Adrenal gland (tissue), 12 donors: ENCODE results near the gene SCT. TPM values are rescaled to one million over a fixed set of nuclear protein-coding genes. Genes with fewer than 3 reads are reported as not detected.
A peak's percentile ranks its signal among the peaks of the same experiment; 100 is the strongest.

ENCODE experiments used
- DNase-seq, 7 donors: peaks; one replicate each; pipeline ENCODE4 v3.0.0-alpha.2; 2019 to 2020
- H3K27ac ChIP-seq, 5 donors: fragments of 200-600 bp; sonication (generic) in 4 of 5; 1 replicate in 3 of 5; 2 replicates in 2 of 5; pipeline versions ENCODE4 v1.5.1 to v1.8.0; 2016 to 2020; ENCODE audit warnings: mild to moderate bottlenecking in 1 of 5
- H3K27me3 ChIP-seq: fragments of 200-600 bp; 2 replicates; pipeline ENCODE4 v1.8.0; 2021
- H3K36me3 ChIP-seq, 2 donors: fragments of 200-600 bp; replicated peaks in 1 of 2; 1 replicate in 1 of 2; 2 replicates in 1 of 2; pipeline versions ENCODE4 v1.5.1 to v1.8.0; 2018 to 2022
- H3K4me1 ChIP-seq, 2 donors: fragments of 200-600 bp; replicated peaks in 1 of 2; 1 replicate in 1 of 2; 2 replicates in 1 of 2; pipeline versions ENCODE4 v1.5.1 to v1.8.0; 2018 to 2021
- H3K4me3 ChIP-seq, 4 donors: fragments of 200-600 bp; sonication (generic) in 3 of 4; one replicate each; pipeline ENCODE4 v1.5.1; 2016 to 2018
- H3K9me3 ChIP-seq, 3 donors: fragments of 200-600 bp; sonication (generic) in 1 of 3; replicated peaks in 1 of 3; 1 replicate in 2 of 3; 2 replicates in 1 of 3; pipeline versions ENCODE4 v1.5.1 to v1.8.0; 2016 to 2021
- POLR2A ChIP-seq, 2 donors: fragments of 450-650 bp; IDR thresholded peaks; one replicate each; pipeline ENCODE4 v1.6.1; 2017; ENCODE audit warnings: antibody characterized with exemption in 2 of 2, mild to moderate bottlenecking in 2 of 2, moderate library complexity in 1 of 2
- WGBS, 4 donors: extraction: QIAGEN DNeasy Blood & Tissue Kit in 2 of 4; methylation state at CpG; one replicate each; pipeline versions ENCODE4 v1.1.5 to v1.1.7; 2013 to 2017; 5-methylcytosine and 5-hydroxymethylcytosine counted together
- intact Hi-C, 2 donors: fragments of 100-400 bp; cut with DNase I; formaldehyde crosslinking; loops; one replicate each; pipeline versions ENCODE4 v1.14.1 to v1.15.0; 2022 to 2023
- polyA plus RNA-seq, 3 donors: library from polyadenylated mRNA; stranded (reverse); fragments of 200-250 nt in 2 of 3; fragments of 350-450 nt in 1 of 3; fragmentation: Illumina TruSeq in 1 of 3; extraction: RNeasy Lipid Tissue Mini Kit (QIAGEN cat#74804) in 1 of 3; gene quantifications; one replicate each; pipeline ENCODE4 v1.2.3, GENCODE V29; 2013 to 2014
- total RNA-seq, 9 donors: library from RNA; depleted of rRNA in 4 of 9; stranded (reverse); fragments of >200 nt in 4 of 9; fragments of 120-200 nt in 1 of 9; fragmentation: NEBNext Ultra II Directional in 1 of 9; extraction: Animal tissue kit (Norgen Biotek cat#: 25700) in 1 of 9; gene quantifications; one replicate each; pipeline versions ENCODE4 v1.1.0 to v1.2.4, GENCODE V29; 2013 to 2023
- TF ChIP-seq, protein P1 (sequence below), 6 experiments: fragments of 450-650 bp in 4 of 6; fragments of 200-600 bp in 2 of 6; sonication (generic) in 1 of 6; IDR thresholded peaks; 1 replicate in 5 of 6; 2 replicates in 1 of 6; pipeline versions ENCODE4 v1.5.1 to v1.8.0; 2016 to 2021; ENCODE audit warnings: antibody characterized with exemption in 6 of 6, mild to moderate bottlenecking in 2 of 6, moderate library complexity in 1 of 6
- donor health status: healthy with polysubstance abuse.
- donor health status: Bipolar disorder and iron deficiency.
- donor health status: DM: yes; HTN: yes; CAD: no.
- donor health status: DM: no; HTN: no; CAD: no.
- donor health status: DM: no; HTN: no; CAD: no.
- donor health status: DM: yes; HTN: yes; CAD: no.

SCT gene
- total and polyA plus RNA-seq, 12 donors, result 0.61 to 0.67 TPM; not detected in 10

DNA sequence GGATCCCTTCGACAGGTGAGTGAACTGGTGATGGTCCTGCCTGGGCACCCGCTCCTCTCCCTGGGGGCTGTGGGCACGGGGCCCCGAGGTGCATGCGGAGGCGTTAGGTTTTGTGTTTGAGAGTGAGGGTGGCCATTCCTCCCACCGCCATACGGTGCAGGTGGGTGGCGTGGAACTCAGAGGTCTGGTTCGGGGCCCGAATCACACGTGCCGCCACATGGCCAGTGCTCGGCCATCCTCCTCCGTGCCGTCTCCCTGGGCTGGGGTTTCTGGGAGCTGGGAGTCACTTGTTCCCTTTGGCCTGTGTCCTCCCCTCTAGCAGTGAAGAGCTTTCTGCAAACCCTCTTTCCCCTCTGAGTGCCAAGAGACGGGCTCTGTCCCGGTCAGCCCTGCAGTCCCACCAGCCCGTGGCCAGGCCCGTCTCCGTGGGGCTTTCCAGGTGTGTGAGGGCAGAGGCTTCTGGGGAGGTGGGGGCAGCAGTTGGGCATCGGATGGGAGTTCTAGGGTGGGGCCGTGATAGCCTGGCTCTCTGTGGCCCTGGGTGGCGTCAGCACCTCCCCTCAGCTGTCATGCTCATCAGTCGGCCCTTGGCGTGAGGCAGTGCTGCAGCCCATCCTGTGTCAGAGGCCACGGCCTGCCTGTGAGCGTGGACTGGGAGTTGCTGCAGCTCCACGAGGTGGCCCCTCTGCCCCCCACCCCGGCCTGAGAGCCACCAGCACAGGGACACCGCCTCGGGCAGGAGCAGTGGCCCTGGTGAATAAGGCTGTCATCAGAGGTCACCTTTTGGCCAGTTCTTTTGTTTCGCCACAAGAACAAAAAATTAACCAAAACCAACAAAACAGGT, 21.5 kb downstream of the SCT start:
- no peaks in the 10 kb centered on the region for H3K9me3 ChIP-seq
- no peak for TF ChIP-seq POLR2A (IDR thresholded peaks at IDR 0.05)
- TF ChIP-seq, protein P1, sequence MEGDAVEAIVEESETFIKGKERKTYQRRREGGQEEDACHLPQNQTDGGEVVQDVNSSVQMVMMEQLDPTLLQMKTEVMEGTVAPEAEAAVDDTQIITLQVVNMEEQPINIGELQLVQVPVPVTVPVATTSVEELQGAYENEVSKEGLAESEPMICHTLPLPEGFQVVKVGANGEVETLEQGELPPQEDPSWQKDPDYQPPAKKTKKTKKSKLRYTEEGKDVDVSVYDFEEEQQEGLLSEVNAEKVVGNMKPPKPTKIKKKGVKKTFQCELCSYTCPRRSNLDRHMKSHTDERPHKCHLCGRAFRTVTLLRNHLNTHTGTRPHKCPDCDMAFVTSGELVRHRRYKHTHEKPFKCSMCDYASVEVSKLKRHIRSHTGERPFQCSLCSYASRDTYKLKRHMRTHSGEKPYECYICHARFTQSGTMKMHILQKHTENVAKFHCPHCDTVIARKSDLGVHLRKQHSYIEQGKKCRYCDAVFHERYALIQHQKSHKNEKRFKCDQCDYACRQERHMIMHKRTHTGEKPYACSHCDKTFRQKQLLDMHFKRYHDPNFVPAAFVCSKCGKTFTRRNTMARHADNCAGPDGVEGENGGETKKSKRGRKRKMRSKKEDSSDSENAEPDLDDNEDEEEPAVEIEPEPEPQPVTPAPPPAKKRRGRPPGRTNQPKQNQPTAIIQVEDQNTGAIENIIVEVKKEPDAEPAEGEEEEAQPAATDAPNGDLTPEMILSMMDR (IDR thresholded peaks at IDR 0.05), result no peak
- intact Hi-C loops, result no loop called here
- no peak overlapping the region for H3K4me3 ChIP-seq
- DNase-seq, result no peak
- no peaks in the 10 kb centered on the region for H3K27me3 ChIP-seq
- H3K36me3 ChIP-seq, result peaks cover 0 to 98% of the 10 kb centered on the region in 2 donors
- H3K27ac ChIP-seq, result peak overlapping the region in 2 of 5 donors; percentile 8 to 57
- WGBS, 4 donors, result 87 to 100% (median 92%) methylated on average over 10 to 33 of the region's 33 CpGs
- H3K4me1 ChIP-seq, result peaks cover 0 to 10% of the 10 kb centered on the region in 2 donors

DNA sequence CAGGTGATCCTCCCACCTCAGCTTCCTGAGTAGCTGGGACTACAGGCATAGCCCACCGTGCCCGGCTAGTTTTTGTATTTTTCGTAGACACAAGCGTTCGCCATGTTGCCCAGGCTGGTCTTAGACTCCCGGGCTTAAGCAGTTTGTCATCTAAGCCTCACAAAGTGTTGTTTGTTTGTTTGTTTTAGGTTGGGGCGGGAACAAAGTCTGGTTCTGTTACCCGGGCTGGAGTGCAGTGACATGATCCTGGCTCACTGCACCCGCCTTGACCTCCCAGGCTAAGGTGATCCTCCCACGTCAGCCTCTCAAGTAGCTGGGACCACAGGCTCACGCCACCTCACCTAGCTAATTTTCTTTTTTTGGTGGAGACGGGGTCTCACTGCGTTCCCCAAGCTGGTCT, 23.8 kb downstream of the SCT start:
- no peak for DNase-seq
- H3K27ac ChIP-seq, result no peak overlapping the region
- intact Hi-C loops, result no loop called here
- 87 to 90% (median 89%) methylated on average over 13 of the region's 13 CpGs for WGBS, 4 donors
- H3K36me3 ChIP-seq, result peaks cover 0 to 97% of the 10 kb centered on the region in 2 donors
- H3K27me3 ChIP-seq, result no peaks in the 10 kb centered on the region
- no peak overlapping the region for H3K4me3 ChIP-seq
- TF ChIP-seq POLR2A (IDR thresholded peaks at IDR 0.05), result no peak
- TF ChIP-seq, protein P1 (IDR thresholded peaks at IDR 0.05), result no peak
- H3K4me1 ChIP-seq, result peaks cover 0 to 4% of the 10 kb centered on the region in 2 donors
- no peaks in the 10 kb centered on the region for H3K9me3 ChIP-seq

GRCh38 chr11:601573-602245, 25.3 kb downstream of the SCT start:
- Histone ChIP-seq H3K27ac (no peak overlapping the region), H3K4me1 (no peaks in the 10 kb centered on the region), H3K4me3 (no peak overlapping the region), H3K9me3 (no peaks in the 10 kb centered on the region), H3K36me3 (peaks cover 0 to 97% of the 10 kb centered on the region in 2 donors), H3K27me3 (no peaks in the 10 kb centered on the region)
- no peak for DNase-seq
- TF ChIP-seq, protein P1 (IDR thresholded peaks at IDR 0.05), result no peak
- no peak for TF ChIP-seq POLR2A (IDR thresholded peaks at IDR 0.05)
- intact Hi-C loops, result no loop called here
- WGBS, 4 donors, result 91 to 96% (median 92%) methylated on average over 19 to 23 of the region's 23 CpGs

DNA sequence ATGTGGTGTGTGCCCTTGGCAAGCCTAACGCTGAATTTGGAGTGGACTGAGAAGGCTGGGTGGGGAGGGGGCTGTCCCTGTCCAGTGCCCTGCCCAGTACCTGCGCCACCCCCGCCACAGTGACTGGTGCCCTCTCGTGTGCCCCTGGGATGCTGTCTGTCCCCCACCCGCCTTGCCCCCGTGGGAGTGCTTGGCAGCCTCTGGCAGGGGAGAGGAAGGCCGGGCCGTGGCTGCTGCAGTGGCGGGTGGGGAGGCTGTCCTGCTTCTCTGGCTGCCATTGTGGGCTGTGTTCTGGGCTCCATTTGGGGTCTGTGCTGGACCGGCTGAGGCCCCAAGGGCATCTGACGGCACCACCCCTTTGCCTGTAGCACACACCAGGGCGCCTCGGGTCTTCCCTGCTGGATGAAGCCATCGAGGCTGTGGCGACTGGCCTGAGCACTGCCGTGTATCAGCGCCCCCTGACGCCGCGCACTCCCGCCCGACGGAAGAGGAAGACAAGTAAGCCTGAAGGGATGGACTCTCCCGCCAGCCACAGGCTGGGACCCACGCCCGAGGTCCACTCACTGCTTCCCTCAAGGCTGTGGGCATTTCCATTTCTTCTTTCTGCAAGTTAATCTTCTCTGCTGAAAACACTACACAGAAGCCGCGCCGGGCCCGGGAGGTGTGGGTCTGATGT, 28.8 kb downstream of the SCT start:
- intact Hi-C loops, result no loop called here
- TF ChIP-seq, protein P1 (IDR thresholded peaks at IDR 0.05), result no peak
- no peak for TF ChIP-seq POLR2A (IDR thresholded peaks at IDR 0.05)
- no peak for DNase-seq
- no peak overlapping the region for H3K27ac ChIP-seq
- peaks cover 0 to 95% of the 10 kb centered on the region in 2 donors for H3K36me3 ChIP-seq
- no peak overlapping the region for H3K4me3 ChIP-seq
- H3K9me3 ChIP-seq, result no peaks in the 10 kb centered on the region
- 91 to 96% (median 93%) methylated on average over 5 to 30 of the region's 30 CpGs for WGBS, 4 donors
- H3K4me1 ChIP-seq, result no peaks in the 10 kb centered on the region
- H3K27me3 ChIP-seq, result no peaks in the 10 kb centered on the region
